ENCODE results near the gene MALAT1.
A peak's percentile ranks its signal among the peaks of the same experiment; 100 is the strongest.

- TF ChIP-seq POLR2AphosphoS5 (IDR thresholded peaks at IDR 0.05; ENCODE audit: insufficient read depth in 1 of 2, low read depth in 1 of 2) (peak; percentile 42 to 94), POLR2A (IDR thresholded peaks at IDR 0.05) (peak in 1 of 2 donors; percentile 36)
- TF ChIP-seq, protein P1, sequence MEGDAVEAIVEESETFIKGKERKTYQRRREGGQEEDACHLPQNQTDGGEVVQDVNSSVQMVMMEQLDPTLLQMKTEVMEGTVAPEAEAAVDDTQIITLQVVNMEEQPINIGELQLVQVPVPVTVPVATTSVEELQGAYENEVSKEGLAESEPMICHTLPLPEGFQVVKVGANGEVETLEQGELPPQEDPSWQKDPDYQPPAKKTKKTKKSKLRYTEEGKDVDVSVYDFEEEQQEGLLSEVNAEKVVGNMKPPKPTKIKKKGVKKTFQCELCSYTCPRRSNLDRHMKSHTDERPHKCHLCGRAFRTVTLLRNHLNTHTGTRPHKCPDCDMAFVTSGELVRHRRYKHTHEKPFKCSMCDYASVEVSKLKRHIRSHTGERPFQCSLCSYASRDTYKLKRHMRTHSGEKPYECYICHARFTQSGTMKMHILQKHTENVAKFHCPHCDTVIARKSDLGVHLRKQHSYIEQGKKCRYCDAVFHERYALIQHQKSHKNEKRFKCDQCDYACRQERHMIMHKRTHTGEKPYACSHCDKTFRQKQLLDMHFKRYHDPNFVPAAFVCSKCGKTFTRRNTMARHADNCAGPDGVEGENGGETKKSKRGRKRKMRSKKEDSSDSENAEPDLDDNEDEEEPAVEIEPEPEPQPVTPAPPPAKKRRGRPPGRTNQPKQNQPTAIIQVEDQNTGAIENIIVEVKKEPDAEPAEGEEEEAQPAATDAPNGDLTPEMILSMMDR (IDR thresholded peaks at IDR 0.05), result no peak
Observed at GRCh38 chr11:65500387-65501185, 1.7 kb downstream of the MALAT1 start.
